Measurements from ENCODE around the gene JTB.

DNA sequence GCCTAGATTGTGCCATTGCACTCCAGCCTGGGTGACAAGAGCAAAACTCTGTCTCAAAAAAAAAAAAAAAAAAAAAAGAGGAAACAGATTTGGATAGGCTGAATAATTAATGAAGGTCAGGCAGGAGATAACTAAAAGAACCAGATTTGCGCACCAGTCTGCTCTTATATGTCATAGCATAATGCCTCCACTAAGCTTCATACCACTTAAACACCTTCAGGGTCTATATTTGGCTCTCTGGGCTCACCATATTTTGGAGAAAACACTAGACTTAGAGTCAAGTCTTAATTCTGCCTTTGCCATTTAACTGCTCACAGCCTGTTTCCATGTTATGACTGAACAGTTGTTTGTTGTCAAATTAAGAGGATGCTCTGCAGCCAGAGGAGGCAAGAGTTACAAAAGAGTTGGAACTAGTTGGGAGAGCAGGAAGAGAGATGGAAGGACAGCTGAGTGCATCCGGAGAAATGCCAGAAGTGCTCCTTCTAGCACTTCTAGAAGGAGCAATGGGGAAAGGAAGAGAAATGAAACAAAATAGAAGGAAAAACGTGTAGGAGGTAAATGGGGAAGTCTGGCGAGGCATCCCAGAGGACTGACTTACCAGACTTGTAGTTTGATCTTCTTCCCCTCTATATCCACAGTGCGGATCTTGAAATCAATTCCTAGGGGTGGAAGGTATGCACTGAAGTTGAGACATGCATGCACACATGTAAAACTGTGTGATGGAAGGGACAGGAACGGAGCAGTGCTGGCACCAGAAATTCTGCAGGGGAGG, 6.8 kb upstream of the JTB start:
- TF ChIP-seq, protein P1, sequence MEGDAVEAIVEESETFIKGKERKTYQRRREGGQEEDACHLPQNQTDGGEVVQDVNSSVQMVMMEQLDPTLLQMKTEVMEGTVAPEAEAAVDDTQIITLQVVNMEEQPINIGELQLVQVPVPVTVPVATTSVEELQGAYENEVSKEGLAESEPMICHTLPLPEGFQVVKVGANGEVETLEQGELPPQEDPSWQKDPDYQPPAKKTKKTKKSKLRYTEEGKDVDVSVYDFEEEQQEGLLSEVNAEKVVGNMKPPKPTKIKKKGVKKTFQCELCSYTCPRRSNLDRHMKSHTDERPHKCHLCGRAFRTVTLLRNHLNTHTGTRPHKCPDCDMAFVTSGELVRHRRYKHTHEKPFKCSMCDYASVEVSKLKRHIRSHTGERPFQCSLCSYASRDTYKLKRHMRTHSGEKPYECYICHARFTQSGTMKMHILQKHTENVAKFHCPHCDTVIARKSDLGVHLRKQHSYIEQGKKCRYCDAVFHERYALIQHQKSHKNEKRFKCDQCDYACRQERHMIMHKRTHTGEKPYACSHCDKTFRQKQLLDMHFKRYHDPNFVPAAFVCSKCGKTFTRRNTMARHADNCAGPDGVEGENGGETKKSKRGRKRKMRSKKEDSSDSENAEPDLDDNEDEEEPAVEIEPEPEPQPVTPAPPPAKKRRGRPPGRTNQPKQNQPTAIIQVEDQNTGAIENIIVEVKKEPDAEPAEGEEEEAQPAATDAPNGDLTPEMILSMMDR (IDR thresholded peaks at IDR 0.05) = no peak
- no peak for TF ChIP-seq POLR2A (IDR thresholded peaks at IDR 0.05)

Measured in lower leg skin (tissue), 3 donors.